Muscle of leg (tissue), 11 donors: ENCODE measurements around the gene BIRC6. TPM values are rescaled to one million over a fixed set of nuclear protein-coding genes. Genes with fewer than 3 reads are reported as not detected.

ENCODE experiments used
- DNase-seq: peaks from one replicate; pipeline ENCODE4 v3.0.0; 2013
- H3K27ac ChIP-seq: one replicate; pipeline ENCODE4 v1.5.1; 2013; ENCODE audit warnings: mild to moderate bottlenecking, low read length, control low read depth
- H3K27me3 ChIP-seq: one replicate; pipeline ENCODE4 v1.6.1; 2013; ENCODE audit warnings: low read length; ENCODE audit not compliant: control insufficient read depth, insufficient read depth
- H3K36me3 ChIP-seq: one replicate; pipeline ENCODE4 v1.6.1; 2013; ENCODE audit warnings: low read length; ENCODE audit not compliant: control insufficient read depth, insufficient read depth
- H3K4me1 ChIP-seq: one replicate; pipeline ENCODE4 v1.6.1; 2013; ENCODE audit warnings: low read length; ENCODE audit not compliant: control insufficient read depth, insufficient read depth
- H3K4me3 ChIP-seq: one replicate; pipeline ENCODE4 v1.5.1; 2013; ENCODE audit warnings: low read length, control low read depth
- H3K9me3 ChIP-seq: replicated peaks from 2 replicates; pipeline ENCODE4 v1.6.1; 2013; ENCODE audit warnings: low read depth, low read length; ENCODE audit not compliant: control insufficient read depth
- WGBS: methylation state at CpG from one replicate; pipeline ENCODE4 v1.1.5; 2013; ENCODE audit warnings: missing lambda C conversion rate; ENCODE audit not compliant: insufficient coverage; 5-methylcytosine and 5-hydroxymethylcytosine counted together
- polyA plus RNA-seq, 8 donors: library from polyadenylated mRNA; unstranded; fragments of 120-200 nt; gene quantifications; one replicate each; pipeline versions ENCODE4 v1.2.1 to v1.2.3, GENCODE V29; 2013; ENCODE audit warnings: inconsistent platforms in 1 of 8, low replicate concordance in 1 of 8; ENCODE audit not compliant: insufficient read length in 8 of 8, insufficient read depth in 1 of 8
- total RNA-seq: library from RNA; stranded (reverse); fragments of 120-200 nt; gene quantifications from one replicate; pipeline ENCODE4 v1.2.4, GENCODE V29; 2013

The BIRC6 gene
- total and polyA plus RNA-seq, 9 donors, result 34.4 to 73.9 (median 45.2) TPM

DNA sequence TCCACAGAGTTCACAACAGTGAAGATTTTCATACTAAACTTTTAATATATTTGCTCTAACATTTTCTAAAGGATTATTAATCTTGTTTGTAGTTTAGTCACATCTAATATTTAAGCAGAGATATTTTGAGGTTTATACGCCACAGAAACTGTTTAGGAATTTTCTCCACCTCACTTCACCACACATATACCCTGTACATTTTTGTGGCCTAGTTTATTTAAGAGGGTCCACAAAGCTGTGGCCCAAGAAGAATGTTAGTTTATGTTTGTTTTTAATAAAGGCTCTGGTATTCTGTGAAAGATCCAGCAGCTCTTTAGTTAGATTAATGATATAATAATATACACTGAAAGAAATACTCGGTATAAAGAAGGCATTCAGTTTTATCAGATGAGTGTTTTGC is 138.3 kb downstream of the BIRC6 start:
- no peak for DNase-seq
- no CpG with 5 or more reads among the region's 2 CpGs for WGBS
- H3K4me1 ChIP-seq, result no peaks in the 10 kb centered on the region
- no peak overlapping the region for H3K27ac ChIP-seq
- H3K4me3 ChIP-seq, result no peak overlapping the region
- no peaks in the 10 kb centered on the region for H3K9me3 ChIP-seq
- H3K36me3 ChIP-seq, result peaks cover 18% of the 10 kb centered on the region
- no peaks in the 10 kb centered on the region for H3K27me3 ChIP-seq

DNA sequence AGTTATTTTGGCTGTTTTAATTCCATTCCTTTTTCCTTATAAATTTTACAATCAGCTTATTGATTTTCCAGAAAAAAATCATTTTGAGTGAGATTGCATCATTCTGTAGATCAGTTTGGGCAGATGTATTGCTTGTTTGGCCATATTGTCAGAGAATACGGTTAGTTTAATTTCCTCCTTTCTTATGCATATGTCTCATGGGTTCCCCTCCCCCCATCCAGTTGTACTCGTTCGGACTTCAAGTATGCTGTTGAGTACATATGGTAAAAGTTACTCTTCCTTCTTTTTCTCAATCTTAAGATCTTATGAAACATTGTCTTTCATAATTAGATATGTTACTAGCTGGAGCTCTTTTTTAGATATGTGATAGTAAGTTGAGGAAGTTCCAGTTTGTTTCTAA is 139.8 kb downstream of the BIRC6 start:
- peaks cover 20% of the 10 kb centered on the region for H3K36me3 ChIP-seq
- no peaks in the 10 kb centered on the region for H3K27me3 ChIP-seq
- DNase-seq, result no peak
- H3K4me1 ChIP-seq, result no peaks in the 10 kb centered on the region
- H3K4me3 ChIP-seq, result no peak overlapping the region
- no CpG with 5 or more reads among the region's 3 CpGs for WGBS
- no peaks in the 10 kb centered on the region for H3K9me3 ChIP-seq
- no peak overlapping the region for H3K27ac ChIP-seq

DNA sequence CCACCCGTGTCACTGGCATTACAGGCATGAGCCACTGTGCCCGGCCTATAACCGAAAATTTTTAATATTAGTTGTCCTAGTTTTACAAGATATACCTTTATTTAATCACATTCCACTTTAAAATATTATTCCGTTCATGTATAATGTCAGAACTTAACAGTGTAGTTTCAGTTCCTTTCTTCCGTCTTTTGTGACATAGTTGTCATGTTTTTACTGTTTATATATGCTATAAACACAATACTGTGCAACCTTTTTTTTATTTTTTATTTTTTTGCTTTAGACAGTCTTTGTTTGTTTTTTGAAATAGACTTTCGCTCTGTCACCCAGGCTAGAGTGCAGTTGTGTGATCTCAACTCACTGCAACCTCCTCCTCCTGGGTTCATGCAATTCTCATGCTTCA is 141.5 kb downstream of the BIRC6 start:
- Histone ChIP-seq H3K4me3 (no peak overlapping the region), H3K4me1 (no peaks in the 10 kb centered on the region), H3K27ac (no peak overlapping the region), H3K9me3 (no peaks in the 10 kb centered on the region), H3K36me3 (peaks cover 20% of the 10 kb centered on the region), H3K27me3 (no peaks in the 10 kb centered on the region)
- no peak for DNase-seq
- WGBS, result no CpG with 5 or more reads among the region's 6 CpGs

DNA sequence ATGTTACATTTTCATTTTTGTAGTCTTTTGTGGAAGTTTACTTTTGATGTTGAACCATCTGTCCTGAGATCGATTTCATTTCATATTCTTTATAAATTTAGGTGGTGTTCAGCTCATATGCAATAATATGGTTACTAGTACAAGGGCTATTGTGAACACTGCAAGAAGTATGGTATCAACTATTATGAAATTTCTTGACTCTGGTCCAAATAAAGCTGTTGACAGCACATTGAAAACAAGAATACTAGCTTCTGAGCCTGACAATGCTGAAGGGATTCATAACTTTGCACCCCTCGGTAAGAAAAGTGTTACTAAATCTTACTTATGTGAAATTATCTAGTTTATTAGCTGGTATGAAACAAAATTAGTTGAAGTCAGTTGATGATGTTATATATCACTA is 146.1 kb downstream of the BIRC6 start:
- Histone ChIP-seq H3K4me1 (no peaks in the 10 kb centered on the region), H3K27me3 (no peaks in the 10 kb centered on the region), H3K27ac (no peak overlapping the region), H3K4me3 (no peak overlapping the region), H3K36me3 (peaks cover 27% of the 10 kb centered on the region), H3K9me3 (no peaks in the 10 kb centered on the region)
- no peak for DNase-seq
- WGBS, result no CpG with 5 or more reads among the region's 2 CpGs

DNA sequence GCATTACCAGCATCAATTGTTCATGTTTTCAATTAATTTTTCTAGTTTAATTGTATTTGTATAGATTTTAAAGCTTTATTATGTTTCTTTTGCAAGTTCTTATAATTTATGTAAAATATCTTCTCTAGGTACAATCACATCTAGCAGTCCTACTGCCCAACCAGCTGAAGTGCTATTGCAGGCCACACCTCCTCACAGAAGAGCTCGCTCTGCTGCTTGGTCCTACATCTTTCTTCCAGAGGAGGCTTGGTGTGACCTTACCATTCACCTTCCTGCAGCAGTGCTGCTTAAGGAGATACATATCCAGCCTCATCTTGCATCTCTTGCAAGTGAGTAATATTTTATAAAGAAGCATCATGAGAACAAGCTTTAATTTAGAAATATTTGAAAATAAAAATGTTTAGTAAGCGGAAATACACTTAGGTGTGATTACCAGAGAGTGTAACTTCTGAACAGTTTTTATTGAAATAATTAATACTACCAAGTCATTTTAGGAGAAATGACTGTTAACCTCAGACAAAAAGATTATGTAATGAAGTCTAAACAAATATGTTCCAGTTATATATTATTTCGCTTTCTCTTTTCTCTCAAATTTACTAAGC is 148.2 kb downstream of the BIRC6 start:
- Histone ChIP-seq H3K9me3 (no peaks in the 10 kb centered on the region), H3K27ac (no peak overlapping the region), H3K36me3 (peaks cover 26% of the 10 kb centered on the region), H3K27me3 (no peaks in the 10 kb centered on the region), H3K4me1 (no peaks in the 10 kb centered on the region), H3K4me3 (no peak overlapping the region)
- DNase-seq, result no peak
- no CpG with 5 or more reads among the region's 3 CpGs for WGBS

DNA sequence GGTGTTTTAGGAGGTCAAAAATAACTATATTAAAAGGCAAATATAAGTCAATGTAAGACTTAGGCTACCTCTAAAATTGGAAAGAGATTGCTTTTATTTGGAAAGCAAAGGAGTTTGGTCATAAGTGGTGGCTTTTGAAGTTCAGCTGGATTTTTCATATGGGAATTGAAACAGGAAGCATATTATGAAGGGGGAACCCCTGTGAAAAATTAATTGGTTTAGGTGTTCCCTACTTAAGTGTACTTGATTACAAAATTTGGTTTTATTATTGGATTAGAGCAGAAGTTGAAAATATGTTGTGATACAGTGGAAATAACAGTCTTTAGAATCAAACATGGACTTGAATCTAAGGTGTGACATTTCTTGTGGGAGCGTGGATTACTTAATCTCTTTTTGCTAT is 149.6 kb downstream of the BIRC6 start:
- no peak for DNase-seq
- no CpG with 5 or more reads among the region's 1 CpG for WGBS
- no peak overlapping the region for H3K27ac ChIP-seq
- H3K27me3 ChIP-seq, result no peaks in the 10 kb centered on the region
- no peak overlapping the region for H3K4me3 ChIP-seq
- H3K4me1 ChIP-seq, result no peaks in the 10 kb centered on the region
- peaks cover 24% of the 10 kb centered on the region for H3K36me3 ChIP-seq
- H3K9me3 ChIP-seq, result no peaks in the 10 kb centered on the region

DNA sequence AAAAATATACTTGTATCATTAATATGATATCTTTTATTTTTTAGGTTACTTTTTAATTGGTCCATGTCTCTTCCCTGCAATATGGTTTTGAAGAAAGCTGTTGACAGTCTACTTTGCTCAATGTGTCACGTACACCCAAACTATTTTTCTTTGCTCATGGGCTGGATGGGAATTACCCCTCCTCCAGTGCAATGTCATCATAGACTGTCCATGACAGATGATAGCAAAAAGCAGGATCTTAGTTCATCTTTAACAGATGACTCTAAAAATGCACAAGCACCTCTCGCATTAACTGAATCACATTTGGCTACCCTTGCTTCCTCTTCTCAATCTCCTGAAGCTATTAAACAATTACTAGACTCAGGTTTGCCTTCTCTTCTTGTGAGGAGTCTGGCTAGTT is 158.1 kb downstream of the BIRC6 start:
- H3K4me1 ChIP-seq, result no peaks in the 10 kb centered on the region
- H3K9me3 ChIP-seq, result no peaks in the 10 kb centered on the region
- no peak overlapping the region for H3K27ac ChIP-seq
- no peaks in the 10 kb centered on the region for H3K27me3 ChIP-seq
- DNase-seq, result no peak
- WGBS, result 100% methylated on average over 1 of the region's 2 CpGs
- peaks cover 30% of the 10 kb centered on the region for H3K36me3 ChIP-seq
- H3K4me3 ChIP-seq, result no peak overlapping the region

DNA sequence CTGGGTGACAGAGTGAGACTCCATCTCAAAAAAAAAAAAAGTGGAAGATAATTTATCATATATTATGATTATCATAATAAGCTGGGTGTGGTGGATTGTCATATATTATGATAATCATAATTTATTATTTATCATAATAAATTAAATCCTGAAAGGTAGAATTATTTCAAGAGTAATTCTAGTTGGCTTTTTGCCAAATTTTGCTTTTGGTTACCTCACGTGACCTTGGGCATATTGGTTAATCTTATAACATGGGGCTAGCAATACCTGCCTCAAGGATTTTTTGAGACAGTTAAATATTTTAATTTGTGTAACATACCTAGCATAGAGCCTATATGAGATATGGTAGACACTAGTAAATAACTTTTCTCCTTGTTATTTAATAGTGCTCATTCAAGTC is 159.7 kb downstream of the BIRC6 start:
- H3K9me3 ChIP-seq, result no peaks in the 10 kb centered on the region
- no peak for DNase-seq
- H3K27me3 ChIP-seq, result no peaks in the 10 kb centered on the region
- H3K4me3 ChIP-seq, result no peak overlapping the region
- no CpG with 5 or more reads among the region's 1 CpG for WGBS
- H3K4me1 ChIP-seq, result no peaks in the 10 kb centered on the region
- H3K27ac ChIP-seq, result no peak overlapping the region
- H3K36me3 ChIP-seq, result peaks cover 31% of the 10 kb centered on the region

DNA sequence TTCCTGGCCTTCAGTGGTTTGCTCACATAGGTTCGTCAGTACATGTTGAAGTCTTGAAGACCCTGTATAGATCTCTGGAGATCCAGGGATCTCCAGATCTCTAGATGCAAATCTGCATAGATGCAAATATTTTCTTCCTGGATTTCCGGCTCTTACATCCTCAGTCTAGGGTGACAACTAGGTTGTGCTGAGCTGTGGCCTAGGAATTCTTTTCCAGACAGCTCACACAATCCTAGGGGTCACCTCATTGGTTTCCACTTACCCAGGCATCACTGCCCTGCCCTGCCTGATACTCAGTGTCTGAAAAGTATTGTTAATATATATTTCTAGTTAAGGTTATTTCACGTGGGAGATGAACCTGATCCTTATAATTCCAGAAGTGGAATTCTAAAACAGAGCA is 165.9 kb downstream of the BIRC6 start:
- no peaks in the 10 kb centered on the region for H3K27me3 ChIP-seq
- H3K4me3 ChIP-seq, result no peak overlapping the region
- peaks cover 36% of the 10 kb centered on the region for H3K36me3 ChIP-seq
- H3K4me1 ChIP-seq, result no peaks in the 10 kb centered on the region
- H3K27ac ChIP-seq, result no peak overlapping the region
- DNase-seq, result no peak
- H3K9me3 ChIP-seq, result no peaks in the 10 kb centered on the region
- 100% methylated on average over 1 of the region's 3 CpGs for WGBS

DNA sequence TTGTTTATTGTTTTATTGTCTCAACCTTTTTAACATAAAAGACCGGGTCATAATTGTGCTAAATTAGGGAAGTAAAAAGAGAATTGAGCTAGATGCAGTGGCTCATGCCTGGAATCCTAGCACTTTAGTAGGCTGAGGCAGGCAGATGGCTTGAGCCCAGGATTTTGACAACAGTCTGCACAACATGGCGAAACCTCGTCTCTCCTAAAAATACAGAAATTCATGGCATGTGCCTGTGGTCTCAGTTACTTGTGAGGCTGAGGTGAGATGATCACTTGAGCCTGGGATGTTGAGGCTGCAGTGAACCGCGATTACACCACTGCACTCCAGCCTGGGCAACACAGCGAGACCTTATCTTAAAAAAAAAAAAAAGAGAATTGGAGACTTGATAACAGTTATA is 166.9 kb downstream of the BIRC6 start:
- no peak overlapping the region for H3K4me3 ChIP-seq
- no peaks in the 10 kb centered on the region for H3K4me1 ChIP-seq
- no peaks in the 10 kb centered on the region for H3K27me3 ChIP-seq
- no peak for DNase-seq
- peaks cover 38% of the 10 kb centered on the region for H3K36me3 ChIP-seq
- no peak overlapping the region for H3K27ac ChIP-seq
- no peaks in the 10 kb centered on the region for H3K9me3 ChIP-seq
- 80% methylated on average over 2 of the region's 6 CpGs for WGBS

DNA sequence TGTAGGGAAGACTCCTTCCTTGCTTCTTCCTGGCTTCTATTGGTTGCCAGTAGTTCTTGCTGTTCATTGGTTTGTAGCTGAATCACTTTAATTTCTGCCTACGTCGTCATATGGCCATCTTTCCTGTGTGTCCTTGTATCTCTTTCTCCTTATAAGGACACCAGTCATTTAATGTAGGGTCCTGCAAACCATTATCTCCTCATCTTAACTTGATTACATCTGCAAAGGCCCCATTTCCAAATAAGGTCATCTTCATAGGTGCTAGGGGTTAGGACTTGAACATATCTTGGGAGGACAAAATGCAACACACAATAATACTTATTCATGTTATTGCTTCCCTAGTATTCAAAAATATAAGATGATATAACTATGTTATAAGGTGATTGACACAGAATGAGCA is 175.5 kb downstream of the BIRC6 start:
- WGBS, result 100% methylated on average over 2 of the region's 2 CpGs

More for the DNA sequence above, 175.5 kb downstream of the BIRC6 start:
- Histone ChIP-seq H3K27ac (no peak overlapping the region), H3K36me3 (peaks cover 17% of the 10 kb centered on the region), H3K9me3 (no peaks in the 10 kb centered on the region), H3K27me3 (no peaks in the 10 kb centered on the region), H3K4me1 (no peaks in the 10 kb centered on the region), H3K4me3 (no peak overlapping the region)
- DNase-seq, result no peak
